Karpas-422 (cell line): ENCODE measurements around the gene AK5. TPM values are rescaled to one million over a fixed set of nuclear protein-coding genes. Genes with fewer than 3 reads are reported as not detected.

Experiments
- DNase-seq: peaks from one replicate; pipeline ENCODE4 v3.0.0-alpha.2; 2015
- H2AFZ ChIP-seq: fragments of 200-600 bp; sonication (generic); 2 replicates; pipeline ENCODE4 v1.6.1; 2014; ENCODE audit warnings: antibody characterized with exemption, low read length, mixed read lengths
- H3K27ac ChIP-seq: fragments of 200-600 bp; sonication (generic); 2 replicates; pipeline ENCODE4 v1.5.1; 2014; ENCODE audit warnings: mild to moderate bottlenecking, low read length, moderate library complexity
- H3K27me3 ChIP-seq: fragments of 200-600 bp; sonication (generic); 2 replicates; pipeline ENCODE4 v1.6.1; 2014; ENCODE audit warnings: low read length, mixed read lengths
- H3K36me3 ChIP-seq: fragments of 200-600 bp; sonication (generic); 2 replicates; pipeline ENCODE4 v1.6.1; 2014; ENCODE audit warnings: low read length, mixed read lengths; ENCODE audit not compliant: insufficient read depth
- H3K4me1 ChIP-seq: fragments of 200-600 bp; sonication (generic); 2 replicates; pipeline ENCODE4 v1.6.1; 2014; ENCODE audit warnings: mild to moderate bottlenecking, low read length, mixed read lengths
- H3K4me2 ChIP-seq: fragments of 200-600 bp; sonication (generic); 2 replicates; pipeline ENCODE4 v1.6.1; 2014; ENCODE audit warnings: low read length, low read depth, mild to moderate bottlenecking; ENCODE audit not compliant: poor library complexity, severe bottlenecking
- H3K4me3 ChIP-seq: fragments of 200-600 bp; sonication (generic); 2 replicates; pipeline ENCODE4 v1.5.1; 2014; ENCODE audit warnings: mild to moderate bottlenecking, antibody characterized with exemption, low read length, mixed read lengths
- H3K79me2 ChIP-seq: fragments of 200-600 bp; sonication (generic); 2 replicates; pipeline ENCODE4 v1.6.1; 2014; ENCODE audit warnings: mild to moderate bottlenecking, low read length, mixed read lengths
- H3K9ac ChIP-seq: fragments of 200-600 bp; sonication (generic); 2 replicates; pipeline ENCODE4 v1.6.0; 2014; ENCODE audit warnings: low read length
- H3K9me2 ChIP-seq: fragments of 200-600 bp; sonication (generic), shearing (Covaris generic); replicated peaks from 2 replicates; pipeline ENCODE4 v1.6.0; 2014; ENCODE audit warnings: mild to moderate bottlenecking, low read length, moderate library complexity; ENCODE audit not compliant: insufficient read depth
- H3K9me3 ChIP-seq: fragments of 300-700, 200-600 bp; sonication (generic); 2 replicates; pipeline ENCODE4 v1.6.1; 2014; ENCODE audit warnings: low read length, mixed read lengths
- H4K20me1 ChIP-seq: fragments of 200-600 bp; sonication (generic); 2 replicates; pipeline ENCODE4 v1.6.1; 2014; ENCODE audit warnings: mild to moderate bottlenecking, antibody characterized with exemption, low read length, low read depth; ENCODE audit not compliant: insufficient read depth
- total RNA-seq: library from RNA; depleted of rRNA; stranded (reverse); fragments of >200 nt; shearing (Covaris generic); gene quantifications from 2 replicates; pipeline ENCODE4 v1.2.3, GENCODE V29; 2014; ENCODE audit warnings: low replicate concordance

The AK5 gene
- total RNA-seq, 1 experiment from 2014 or later = not detected

DNA sequence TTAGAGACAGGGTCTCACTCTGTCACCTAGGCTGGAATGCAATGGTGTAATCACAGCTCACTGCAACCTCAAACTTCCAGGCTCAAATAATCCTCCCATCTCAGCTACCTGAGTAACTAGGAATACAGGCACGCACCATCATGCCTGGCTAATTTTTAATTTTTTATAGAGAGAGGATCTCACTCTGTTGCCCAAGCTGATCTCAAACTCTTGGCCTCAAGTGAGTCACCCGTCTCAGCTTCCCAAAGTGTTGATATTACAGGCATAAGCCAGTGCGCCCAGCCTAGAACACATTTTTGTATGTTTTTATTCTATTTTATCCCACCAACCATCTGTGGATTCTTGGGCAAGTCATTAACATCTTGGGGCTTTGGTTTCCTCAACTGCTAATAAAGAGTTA is 100.5 kb downstream of the AK5 start:
- no peak overlapping the region for H3K27ac ChIP-seq
- H3K4me3 ChIP-seq = no peak overlapping the region
- no peaks in the 10 kb centered on the region for H4K20me1 ChIP-seq
- H3K36me3 ChIP-seq = no peaks in the 10 kb centered on the region
- H3K4me1 ChIP-seq = no peaks in the 10 kb centered on the region
- no peaks in the 10 kb centered on the region for H3K9me3 ChIP-seq
- H3K9me2 ChIP-seq = no peaks in the 10 kb centered on the region
- H3K27me3 ChIP-seq = no peaks in the 10 kb centered on the region
- DNase-seq = no peak
- H3K9ac ChIP-seq = no peak overlapping the region
- no peak overlapping the region for H3K4me2 ChIP-seq
- no peak overlapping the region for H2AFZ ChIP-seq
- no peaks in the 10 kb centered on the region for H3K79me2 ChIP-seq

DNA sequence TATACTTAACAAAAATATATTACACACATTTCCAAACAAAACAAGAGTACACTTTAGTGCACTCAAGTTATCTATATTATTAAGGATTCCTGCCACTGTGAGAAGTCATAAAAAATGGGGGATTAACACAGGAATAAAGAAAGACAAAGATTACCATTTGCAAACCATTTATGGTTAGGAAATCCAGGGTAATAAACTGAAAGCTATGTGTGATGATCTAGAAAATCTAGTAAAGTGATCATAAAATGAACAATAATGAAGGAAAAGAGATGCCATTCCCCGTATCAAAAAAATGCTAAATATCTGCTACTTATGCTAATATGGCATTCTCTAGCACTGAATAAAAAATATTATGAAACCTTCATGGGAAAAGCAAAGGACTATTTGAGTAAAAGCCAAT is 101.4 kb downstream of the AK5 start:
- Histone ChIP-seq H3K27ac (no peak overlapping the region), H3K4me1 (no peaks in the 10 kb centered on the region), H3K36me3 (no peaks in the 10 kb centered on the region), H3K9ac (no peak overlapping the region), H3K79me2 (no peaks in the 10 kb centered on the region), H3K4me2 (no peak overlapping the region), H3K4me3 (no peak overlapping the region), H4K20me1 (no peaks in the 10 kb centered on the region), H3K9me3 (no peaks in the 10 kb centered on the region), H2AFZ (no peak overlapping the region), H3K27me3 (no peaks in the 10 kb centered on the region), H3K9me2 (no peaks in the 10 kb centered on the region)
- DNase-seq = no peak

DNA sequence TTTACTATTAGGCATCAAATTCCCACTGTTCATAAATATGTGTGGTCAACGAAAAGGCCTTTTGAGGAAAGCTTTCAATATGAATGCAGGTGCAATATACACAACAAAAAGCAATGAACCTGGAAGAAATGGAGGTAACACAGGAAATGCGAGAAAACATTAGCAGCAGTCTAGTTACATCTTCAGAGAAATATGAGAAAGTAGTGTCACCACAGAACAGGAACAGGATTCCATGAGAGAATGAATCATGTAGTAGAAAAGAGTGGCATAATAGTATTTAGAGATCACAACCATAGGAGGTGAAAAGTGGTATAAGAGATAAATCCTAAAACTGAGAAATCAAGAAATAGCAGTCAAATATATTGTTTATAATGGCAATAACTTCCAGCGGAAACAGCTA is 103.7 kb downstream of the AK5 start:
- H3K4me3 ChIP-seq = no peak overlapping the region
- H3K9ac ChIP-seq = no peak overlapping the region
- H3K79me2 ChIP-seq = no peaks in the 10 kb centered on the region

DNA sequence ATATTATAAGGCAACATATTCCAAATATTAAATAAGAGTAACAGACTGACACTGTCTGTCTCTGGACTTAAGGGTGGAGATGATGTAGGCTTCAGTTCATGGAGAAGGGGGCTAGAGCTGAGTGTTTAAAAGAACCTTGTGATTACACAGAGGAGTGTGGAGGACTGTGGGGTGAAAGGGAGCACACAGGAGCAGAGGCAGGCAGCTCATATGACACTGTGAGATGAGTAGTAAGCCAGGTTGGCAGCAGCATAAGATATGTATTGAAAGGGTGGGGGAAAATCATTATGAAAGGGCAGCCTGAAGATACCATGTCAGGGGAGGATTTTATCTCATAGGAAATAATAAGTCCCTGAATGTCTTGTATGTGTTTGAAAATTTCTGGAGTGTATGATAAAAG is 104.5 kb downstream of the AK5 start:
- H3K79me2 ChIP-seq = no peaks in the 10 kb centered on the region
- DNase-seq = no peak
- H3K27ac ChIP-seq = no peak overlapping the region
- no peak overlapping the region for H3K9ac ChIP-seq
- no peaks in the 10 kb centered on the region for H3K36me3 ChIP-seq
- no peak overlapping the region for H3K4me3 ChIP-seq
- no peak overlapping the region for H3K4me2 ChIP-seq
- H3K9me3 ChIP-seq = no peaks in the 10 kb centered on the region
- H4K20me1 ChIP-seq = no peaks in the 10 kb centered on the region
- no peak overlapping the region for H2AFZ ChIP-seq
- no peaks in the 10 kb centered on the region for H3K4me1 ChIP-seq
- no peaks in the 10 kb centered on the region for H3K27me3 ChIP-seq
- H3K9me2 ChIP-seq = no peaks in the 10 kb centered on the region

More for the DNA sequence above, 103.7 kb downstream of the AK5 start:
- no peak overlapping the region for H3K4me2 ChIP-seq
- H3K4me1 ChIP-seq = no peaks in the 10 kb centered on the region
- H3K9me2 ChIP-seq = no peaks in the 10 kb centered on the region
- H3K27ac ChIP-seq = no peak overlapping the region
- DNase-seq = no peak
- H2AFZ ChIP-seq = no peak overlapping the region
- no peaks in the 10 kb centered on the region for H3K27me3 ChIP-seq
- H3K9me3 ChIP-seq = no peaks in the 10 kb centered on the region
- no peaks in the 10 kb centered on the region for H4K20me1 ChIP-seq
- H3K36me3 ChIP-seq = no peaks in the 10 kb centered on the region

DNA sequence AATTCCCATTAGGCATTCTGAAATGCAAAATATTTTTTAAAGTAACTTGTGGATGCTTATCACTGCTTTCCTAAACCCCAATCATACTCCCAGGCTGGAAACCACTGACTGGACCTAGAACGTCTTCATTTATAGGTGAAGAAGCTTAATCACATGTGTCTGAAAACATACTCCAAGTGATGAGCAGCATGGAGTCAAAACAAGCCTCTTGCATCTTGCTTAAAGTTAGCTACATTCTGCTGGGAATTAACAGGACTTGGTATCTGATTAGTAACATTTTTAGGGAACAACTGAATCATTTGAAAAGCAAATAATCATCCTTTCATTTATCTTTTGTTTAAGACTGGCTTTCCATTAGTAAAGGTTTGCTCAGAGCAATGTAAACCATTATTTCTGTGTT is 105.7 kb downstream of the AK5 start:
- Histone ChIP-seq H3K4me2 (no peak overlapping the region), H2AFZ (no peak overlapping the region), H3K36me3 (no peaks in the 10 kb centered on the region), H3K4me3 (no peak overlapping the region), H3K9me2 (no peaks in the 10 kb centered on the region), H3K4me1 (no peaks in the 10 kb centered on the region), H3K79me2 (no peaks in the 10 kb centered on the region), H3K9ac (no peak overlapping the region), H4K20me1 (no peaks in the 10 kb centered on the region), H3K9me3 (no peaks in the 10 kb centered on the region), H3K27me3 (no peaks in the 10 kb centered on the region), H3K27ac (no peak overlapping the region)
- DNase-seq = no peak

DNA sequence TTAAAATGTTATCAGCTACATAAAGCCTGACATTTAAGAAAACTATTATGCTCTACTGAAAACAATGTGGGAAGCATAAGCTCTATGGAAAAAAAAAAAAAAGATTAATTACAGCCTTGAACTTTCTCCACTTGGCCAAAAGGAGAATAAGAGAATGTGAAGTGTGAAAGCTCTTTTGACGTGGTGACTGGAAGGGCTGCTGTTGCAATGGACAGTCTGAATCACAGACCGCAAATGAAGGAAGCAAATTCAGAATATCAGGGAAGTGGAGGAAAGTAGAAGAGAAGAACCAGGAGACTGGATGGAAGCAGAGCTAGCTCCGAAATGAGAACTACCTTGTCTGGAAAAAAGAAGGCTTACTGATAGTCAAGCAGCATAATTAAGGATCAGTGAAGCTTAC is 106.8 kb downstream of the AK5 start:
- no peak overlapping the region for H3K4me2 ChIP-seq
- no peak overlapping the region for H3K27ac ChIP-seq
- H3K4me3 ChIP-seq = no peak overlapping the region
- no peaks in the 10 kb centered on the region for H3K27me3 ChIP-seq
- no peaks in the 10 kb centered on the region for H3K36me3 ChIP-seq
- no peaks in the 10 kb centered on the region for H3K9me3 ChIP-seq
- no peak overlapping the region for H3K9ac ChIP-seq
- H3K4me1 ChIP-seq = no peaks in the 10 kb centered on the region
- no peaks in the 10 kb centered on the region for H3K9me2 ChIP-seq
- no peaks in the 10 kb centered on the region for H4K20me1 ChIP-seq
- DNase-seq = no peak
- no peaks in the 10 kb centered on the region for H3K79me2 ChIP-seq
- no peak overlapping the region for H2AFZ ChIP-seq

DNA sequence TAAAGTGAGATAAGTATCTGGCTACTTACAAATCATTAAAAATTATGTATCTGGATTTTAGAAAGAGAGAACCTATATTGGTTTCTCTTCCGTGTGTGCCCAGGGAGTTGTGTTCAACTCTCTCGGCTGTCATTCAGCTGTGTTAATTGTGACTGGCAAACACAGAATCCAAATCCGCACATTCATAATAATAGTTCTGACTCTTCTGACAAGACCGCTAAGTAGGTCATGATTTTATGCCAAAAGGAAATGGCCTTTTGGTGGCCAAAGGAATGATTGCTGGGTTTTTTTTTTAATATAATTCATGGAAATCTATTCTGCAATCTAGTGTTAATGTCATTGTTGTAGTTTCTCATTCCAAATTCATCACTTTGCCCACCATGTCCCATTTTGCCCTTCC is 110.7 kb downstream of the AK5 start:
- H3K4me1 ChIP-seq = no peaks in the 10 kb centered on the region
- no peaks in the 10 kb centered on the region for H3K36me3 ChIP-seq
- H3K79me2 ChIP-seq = no peaks in the 10 kb centered on the region
- H4K20me1 ChIP-seq = 0 out of 2 replicates have a peak, but pooled peaks cover 6% of the 10 kb centered on the region
- no peak overlapping the region for H3K4me3 ChIP-seq
- no peaks in the 10 kb centered on the region for H3K9me2 ChIP-seq
- H3K4me2 ChIP-seq = no peak overlapping the region
- no peaks in the 10 kb centered on the region for H3K27me3 ChIP-seq
- no peaks in the 10 kb centered on the region for H3K9me3 ChIP-seq
- DNase-seq = no peak
- H3K27ac ChIP-seq = no peak overlapping the region
- H3K9ac ChIP-seq = no peak overlapping the region
- no peak overlapping the region for H2AFZ ChIP-seq

DNA sequence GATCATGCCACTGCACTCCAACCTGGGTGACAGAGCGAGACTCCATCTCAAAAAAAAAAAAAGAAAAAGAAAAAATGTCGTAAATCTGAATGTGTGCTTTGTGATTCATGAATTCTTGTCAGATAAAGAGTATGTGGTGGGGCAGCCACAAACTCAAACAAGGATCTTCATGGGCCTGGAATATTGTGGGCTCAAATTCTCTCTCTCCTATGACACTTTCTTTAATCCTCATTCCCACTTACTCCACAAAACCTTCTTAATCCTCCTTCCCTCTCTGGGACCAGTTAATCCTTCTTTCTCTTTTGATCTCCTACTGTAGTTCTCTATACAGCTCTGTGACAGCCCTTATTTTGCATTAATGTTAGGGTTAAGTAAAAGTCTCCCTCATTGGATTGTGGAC is 112.3 kb downstream of the AK5 start:
- no peaks in the 10 kb centered on the region for H3K9me3 ChIP-seq
- H3K36me3 ChIP-seq = no peaks in the 10 kb centered on the region
- H3K9ac ChIP-seq = no peak overlapping the region
- no peak overlapping the region for H3K4me2 ChIP-seq
- DNase-seq = no peak
- no peaks in the 10 kb centered on the region for H3K27me3 ChIP-seq
- 0 out of 2 replicates have a peak, but pooled peaks cover 6% of the 10 kb centered on the region for H4K20me1 ChIP-seq
- no peaks in the 10 kb centered on the region for H3K79me2 ChIP-seq
- H3K9me2 ChIP-seq = no peaks in the 10 kb centered on the region
- no peak overlapping the region for H3K4me3 ChIP-seq
- no peaks in the 10 kb centered on the region for H3K4me1 ChIP-seq
- H2AFZ ChIP-seq = no peak overlapping the region
- H3K27ac ChIP-seq = no peak overlapping the region

DNA sequence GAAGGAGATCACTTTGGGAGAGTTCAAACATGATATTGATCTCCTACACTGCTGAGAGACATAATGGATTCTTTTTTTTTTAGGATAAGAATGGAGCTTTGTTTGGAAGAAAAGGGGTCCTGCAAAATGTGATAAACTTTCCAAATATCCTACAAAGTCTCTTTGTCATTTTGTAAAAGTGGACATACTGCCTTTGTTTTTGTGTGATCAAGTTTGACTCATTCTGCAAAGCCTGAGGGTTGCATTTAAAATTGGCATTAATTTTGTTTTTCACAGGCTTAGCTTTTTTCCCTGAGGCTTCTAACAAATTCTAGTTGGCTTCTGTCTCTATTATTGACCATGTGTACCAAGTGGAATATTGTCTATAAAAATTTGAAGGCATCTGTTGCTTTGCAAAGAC is 113.2 kb downstream of the AK5 start:
- no peaks in the 10 kb centered on the region for H3K4me1 ChIP-seq
- H3K4me2 ChIP-seq = no peak overlapping the region
- H3K27ac ChIP-seq = no peak overlapping the region
- no peak overlapping the region for H3K4me3 ChIP-seq
- H2AFZ ChIP-seq = no peak overlapping the region
- DNase-seq = no peak
- no peaks in the 10 kb centered on the region for H3K9me3 ChIP-seq
- no peaks in the 10 kb centered on the region for H3K79me2 ChIP-seq
- H3K36me3 ChIP-seq = no peaks in the 10 kb centered on the region
- 0 out of 2 replicates have a peak, but pooled peaks cover 6% of the 10 kb centered on the region for H4K20me1 ChIP-seq
- no peaks in the 10 kb centered on the region for H3K27me3 ChIP-seq
- H3K9ac ChIP-seq = no peak overlapping the region
- H3K9me2 ChIP-seq = no peaks in the 10 kb centered on the region
